HepG2 (cell line): ENCODE measurements around the gene PSMD3. TPM values are rescaled to one million over a fixed set of nuclear protein-coding genes. Genes with fewer than 3 reads are reported as not detected.

Experiments
- ATAC-seq: fragments of 200-7000 bp; cut with Tn5 transposase; 3 replicates; pipeline ENCODE4 v1.9.1; 2020; ENCODE audit warnings: mild to moderate bottlenecking, moderate library complexity
- BruUV-seq: library from RNA; stranded (reverse); fragments of 400-500 nt; replicated peaks from 2 replicates; lab custom pipeline; 2021; lab: Mats Ljungman, UMichigan
- CTCF ChIA-PET: fragments of 300-600 bp; formaldehyde crosslinking; extraction: SDS; loops from one replicate; lab custom pipeline; 2021; ENCODE audit warnings: low total read pairs, inconsistent platforms, low intra/inter-chr PET ratio; lab: Yijun Ruan, JAX
- POLR2A ChIA-PET: fragments of 350-600 bp; sonication (Branson Sonifier 250); formaldehyde crosslinking; loops from one replicate; lab custom pipeline; 2020; ENCODE audit warnings: antibody characterized with exemption, inconsistent platforms; lab: Yijun Ruan, JAX
- DNase-seq: peaks from one replicate; pipeline ENCODE4 v3.0.0-alpha.2; 2015; ENCODE audit warnings: low spot score
- FAIRE-seq: peaks from 3 replicates; lab custom pipeline; 2011; peaks lifted over from hg19 to GRCh38; lab: Jason Lieb, UNC
- H2AFZ ChIP-seq: one replicate; pipeline ENCODE4 v1.6.1; 2011; ENCODE audit warnings: low read length, inconsistent platforms
- H3K27ac ChIP-seq: fragments of 300-600 bp; 3 replicates; pipeline ENCODE4 v1.8.0; 2011; ENCODE audit warnings: mixed run types, mild to moderate bottlenecking, mixed read lengths, low read length, inconsistent platforms; ENCODE audit not compliant: insufficient read depth; ENCODE audit errors: extremely low read length
- H3K27me3 ChIP-seq, 2 experiments: fragments of 200-600 bp in 1 of 2; 2 replicates in 1 of 2; 3 replicates in 1 of 2; pipeline versions ENCODE4 v1.6.0 to v1.8.0; 2011; ENCODE audit warnings: low read length in 2 of 2, mild to moderate bottlenecking in 2 of 2, moderate library complexity in 2 of 2, inconsistent platforms in 1 of 2; ENCODE audit not compliant: insufficient read depth in 2 of 2, control insufficient read depth in 1 of 2
- H3K36me3 ChIP-seq, 2 experiments: fragments of 200-600 bp in 1 of 2; replicated peaks in 1 of 2; 2 replicates in 1 of 2; 3 replicates in 1 of 2; pipeline versions ENCODE4 v1.5.1 to v1.8.0; 2011; ENCODE audit warnings: low read length in 2 of 2, inconsistent platforms in 1 of 2; ENCODE audit not compliant: insufficient read depth in 2 of 2, control insufficient read depth in 1 of 2
- H3K4me1 ChIP-seq: 2 replicates; pipeline ENCODE4 v1.5.1; 2012; ENCODE audit warnings: low read length, inconsistent platforms; ENCODE audit not compliant: insufficient read depth
- H3K4me2 ChIP-seq: 2 replicates; pipeline ENCODE4 v1.6.0; 2011; ENCODE audit warnings: low read depth, low read length, inconsistent platforms
- H3K4me3 ChIP-seq, 3 experiments: fragments of 200-600 bp in 1 of 3; sonication (generic), shearing (Covaris generic) in 1 of 3; replicated peaks in 1 of 3; 2 replicates each; pipeline ENCODE4 v1.5.1; 2011 to 2016; ENCODE audit warnings: low read length in 3 of 3, inconsistent platforms in 2 of 3, low read depth in 2 of 3, mild to moderate bottlenecking in 2 of 3, control low read depth in 1 of 3, mixed read lengths in 1 of 3; ENCODE audit not compliant: insufficient read depth in 1 of 3
- H3K79me2 ChIP-seq: one replicate; pipeline ENCODE4 v1.6.1; 2011; ENCODE audit warnings: low read length, inconsistent platforms; ENCODE audit not compliant: insufficient read depth
- H3K9ac ChIP-seq: 2 replicates; pipeline ENCODE4 v1.6.0; 2011; ENCODE audit warnings: mild to moderate bottlenecking, low read depth, low read length, inconsistent platforms; ENCODE audit not compliant: insufficient read depth
- H3K9me3 ChIP-seq: 2 replicates; pipeline ENCODE4 v1.5.1; 2012; ENCODE audit warnings: mild to moderate bottlenecking, low read length
- H4K20me1 ChIP-seq: 2 replicates; pipeline ENCODE4 v1.6.0; 2011; ENCODE audit warnings: inconsistent platforms, mild to moderate bottlenecking, low read length, moderate library complexity; ENCODE audit not compliant: insufficient read depth
- ARNT2 ChIP-seq: sonication (generic); formaldehyde crosslinking; IDR thresholded peaks from 2 replicates; pipeline ENCODE4 v1.8.0; 2022; ENCODE audit warnings: mild to moderate bottlenecking, low read depth, missing genetic modification reagents, moderate library complexity
- ATF7-NPFF ChIP-seq: sonication (generic); formaldehyde crosslinking; IDR thresholded peaks from 2 replicates; pipeline ENCODE4 v1.8.1; 2023; ENCODE audit warnings: mild to moderate bottlenecking, low read depth, missing genetic modification reagents, moderate library complexity
- CCDC6 ChIP-seq: sonication (generic); formaldehyde crosslinking; IDR thresholded peaks from 2 replicates; pipeline ENCODE4 v1.8.1; 2022; ENCODE audit warnings: mild to moderate bottlenecking, missing genetic modification reagents, moderate library complexity
- GABPB1 ChIP-seq: IDR thresholded peaks from 2 replicates; pipeline ENCODE4 v1.6.1; 2016; ENCODE audit warnings: mild to moderate bottlenecking, missing genetic modification reagents, moderate library complexity, missing compliant biosample characterization
- GATAD2A ChIP-seq: IDR thresholded peaks from 2 replicates; pipeline ENCODE4 v1.6.1; 2016
- GTF3A ChIP-seq: sonication (generic); formaldehyde crosslinking; conservative IDR thresholded peaks from 2 replicates; pipeline ENCODE4 v1.4.0; 2020; ENCODE audit warnings: mild to moderate bottlenecking, missing genetic modification reagents
- HDAC2 ChIP-seq: sonication (generic); formaldehyde crosslinking; IDR thresholded peaks from 2 replicates; pipeline ENCODE4 v1.4.0; 2020; ENCODE audit warnings: missing genetic modification reagents
- MTA3 ChIP-seq: sonication (generic); formaldehyde crosslinking; IDR thresholded peaks from 2 replicates; pipeline ENCODE4 v1.4.0; 2020; ENCODE audit warnings: missing genetic modification reagents
- NFIB ChIP-seq: sonication (generic); formaldehyde crosslinking; IDR thresholded peaks from 2 replicates; pipeline ENCODE4 v1.9.0; 2021; ENCODE audit warnings: missing genetic modification reagents, mild to moderate bottlenecking, borderline replicate concordance
- NR0B2 ChIP-seq: sonication (generic); formaldehyde crosslinking; IDR thresholded peaks from 2 replicates; pipeline ENCODE4 v1.4.0; 2020; ENCODE audit warnings: mild to moderate bottlenecking, missing genetic modification reagents
- SAP130 ChIP-seq: IDR thresholded peaks from 2 replicates; pipeline ENCODE4 v1.6.1; 2016; ENCODE audit warnings: low read depth
- SIX1 ChIP-seq: sonication (generic); formaldehyde crosslinking; IDR thresholded peaks from 2 replicates; pipeline ENCODE4 v1.4.0; 2020; ENCODE audit warnings: missing genetic modification reagents, borderline replicate concordance
- TAF1 ChIP-seq: sonication (generic); formaldehyde crosslinking; IDR thresholded peaks from 2 replicates; pipeline ENCODE4 v1.4.0; 2020; ENCODE audit warnings: missing genetic modification reagents
- UBTF ChIP-seq: sonication (generic); formaldehyde crosslinking; IDR thresholded peaks from 2 replicates; pipeline ENCODE4 v1.4.0; 2020; ENCODE audit warnings: mild to moderate bottlenecking, missing genetic modification reagents
- YEATS4 ChIP-seq: sonication (generic); formaldehyde crosslinking; IDR thresholded peaks from 2 replicates; pipeline ENCODE4 v1.4.0; 2020; ENCODE audit warnings: missing genetic modification reagents, borderline replicate concordance
- ZFP82 ChIP-seq: sonication (generic); formaldehyde crosslinking; IDR thresholded peaks from 2 replicates; pipeline ENCODE4 v1.5.1; 2020; ENCODE audit warnings: mild to moderate bottlenecking, missing genetic modification reagents, borderline replicate concordance
- ZNF234 ChIP-seq: sonication (generic); formaldehyde crosslinking; conservative IDR thresholded peaks from 2 replicates; pipeline ENCODE4 v1.5.1; 2020; ENCODE audit warnings: mild to moderate bottlenecking, missing genetic modification reagents
- ZNF292 ChIP-seq: sonication (generic); formaldehyde crosslinking; IDR thresholded peaks from 2 replicates; pipeline ENCODE4 v1.8.1; 2022; ENCODE audit warnings: mild to moderate bottlenecking, low read depth, missing genetic modification reagents, borderline replicate concordance
- ZNF296 ChIP-seq: sonication (generic); formaldehyde crosslinking; conservative IDR thresholded peaks from 2 replicates; pipeline ENCODE4 v1.5.0; 2020; ENCODE audit warnings: mild to moderate bottlenecking, missing genetic modification reagents
- ZNF460 ChIP-seq: sonication (generic); formaldehyde crosslinking; IDR thresholded peaks from 2 replicates; pipeline ENCODE4 v1.5.1; 2020; ENCODE audit warnings: missing genetic modification reagents, mild to moderate bottlenecking, borderline replicate concordance
- ZSCAN12 ChIP-seq: sonication (generic); formaldehyde crosslinking; IDR thresholded peaks from 2 replicates; pipeline ENCODE4 v1.9.0; 2021; ENCODE audit warnings: mild to moderate bottlenecking, missing genetic modification reagents
- WGBS: methylation state at CpG from one replicate; pipeline ENCODE4 v1.1.6; 2017; ENCODE audit warnings: low lambda C conversion rate; 5-methylcytosine and 5-hydroxymethylcytosine counted together
- in situ Hi-C: cut with HindIII; loops from 2 replicates; pipeline ENCODE4 v1.10.0; 2017; ENCODE audit warnings: low pct_unique_long_range_greater_than_20kb; ENCODE audit not compliant: extremely low pct_ligation_motif_present
- intact Hi-C: fragments of 100-400 bp; cut with micrococcal nuclease; formaldehyde crosslinking; loops from one replicate; pipeline ENCODE4 v1.10.0; 2022; ENCODE audit not compliant: unreplicated experiment
- polyA plus RNA-seq, 8 experiments: library from polyadenylated mRNA; depleted of rRNA in 3 of 8; stranded (reverse) in 7 of 8; unstranded in 1 of 8; fragments of >200 nt; fragmentation: Illumina TruSeq in 4 of 8; extraction: Trizol in 4 of 8; gene quantifications; 2 replicates each; pipeline versions ENCODE4 v1.2.1 to v1.2.3, GENCODE V29; 2011 to 2016; ENCODE audit warnings: low read depth in 4 of 8, missing spikeins in 1 of 8, mixed read lengths in 1 of 8; ENCODE audit not compliant: insufficient read depth in 1 of 8
- total RNA-seq, 5 experiments: library from RNA; depleted of rRNA; stranded (reverse); fragments of >200 nt; fragmentation: Illumina TruSeq; extraction: Trizol; gene quantifications; 2 replicates each; pipeline ENCODE4 v1.2.3, GENCODE V29; 2016; ENCODE audit warnings: low read depth in 1 of 5

PSMD3 gene
- total and polyA plus RNA-seq, 2 of the 13 experiments (the other 11 are each of a cell fraction or from before 2014, with no cell fraction given): 97.4 to 146 TPM

GRCh38 chr17:39960524-39961041 lies 20.0 kb upstream of the PSMD3 start (continued):
- no peak for TF ChIP-seq ZNF234
- no peak for TF ChIP-seq YEATS4 (CRISPR knock-in tag)
- no peak for TF ChIP-seq HDAC2 (CRISPR knock-in tag)
- no peak for TF ChIP-seq ZFP82 (CRISPR knock-in tag)
- no peak for TF ChIP-seq ZNF460
- peak; percentile 49 for TF ChIP-seq SAP130 (CRISPR knock-in tag)
- TF ChIP-seq ZNF292 (CRISPR knock-in tag): no peak
- TF ChIP-seq SIX1 (CRISPR knock-in tag): no peak
- peak; percentile 53; the same call in 1 of the 2 replicates for TF ChIP-seq GATAD2A (CRISPR knock-in tag)
- no peak for TF ChIP-seq ARNT2
- no peak for TF ChIP-seq NR0B2 (CRISPR knock-in tag)
- TF ChIP-seq GTF3A (CRISPR knock-in tag): no peak
- TF ChIP-seq ATF7-NPFF (CRISPR knock-in tag): no peak

GRCh38 chr17:39962642-39963220 lies 17.9 kb upstream of the PSMD3 start, which contains the start of gene GSDMA:
Gene GSDMA (plus strand): TSS chr17:39963004. CDS start chr17:39965688, 2,684 bp downstream.
- Histone ChIP-seq H3K27me3 (peaks cover 0 to 42% of the 10 kb centered on the region in 2 experiments; a peak in 3 of 5 replicates), H3K36me3 (no peaks in the 10 kb centered on the region), H3K4me1 (peaks cover 28% of the 10 kb centered on the region), H3K9ac (no peak within 1 kb of the TSS), H3K9me3 (no peaks in the 10 kb centered on the region), H2AFZ (no peak within 1 kb of the TSS), H4K20me1 (no peaks in the 10 kb centered on the region), H3K4me2 (no peak within 1 kb of the TSS), H3K79me2 (no peaks in the 10 kb centered on the region), H3K27ac (no peak within 1 kb of the TSS), H3K4me3 (no peak within 1 kb of the TSS)
- FAIRE-seq (no peak), ATAC-seq (no peak), DNase-seq (no peak)
- intact Hi-C loops: no loop called here
- in situ Hi-C loops: no loop called here
- CTCF ChIA-PET: no interaction called here
- POLR2A ChIA-PET: no interaction called here
- no TSS peak for BruUV-seq
- WGBS: 26% methylated on average over 6 of the region's 6 CpGs
- TF ChIP-seq NFIB (CRISPR knock-in tag): no peak
- TF ChIP-seq UBTF: no peak
- TF ChIP-seq GABPB1 (CRISPR knock-in tag): no peak
- TF ChIP-seq ZNF296 (CRISPR knock-in tag): no peak
- TF ChIP-seq ZSCAN12 (CRISPR knock-in tag): no peak
- no peak for TF ChIP-seq HDAC2 (CRISPR knock-in tag)
- TF ChIP-seq MTA3 (CRISPR knock-in tag): no peak
- no peak for TF ChIP-seq CCDC6 (CRISPR knock-in tag)
- TF ChIP-seq TAF1 (CRISPR knock-in tag): no peak
